Body of pancreas (tissue), 4 donors: ENCODE results near the gene MLLT6. TPM values are rescaled to one million over a fixed set of nuclear protein-coding genes. Genes with fewer than 3 reads are reported as not detected.

ENCODE experiments used
- ATAC-seq: fragments of 150-250 bp; one replicate; pipeline ENCODE4 v1.9.1; 2016
- DNase-seq, 4 donors: peaks; one replicate each; pipeline ENCODE4 v3.0.0-alpha.2; 2019
- H3K27ac ChIP-seq, 4 donors: fragments of 200-600 bp; sonication (generic); 1 replicate in 3 of 4; 2 replicates in 1 of 4; pipeline versions ENCODE4 v1.5.1 to v1.6.1; 2016 to 2019; ENCODE audit warnings: mild to moderate bottlenecking in 1 of 4, mixed read lengths in 1 of 4, moderate library complexity in 1 of 4
- H3K27me3 ChIP-seq, 2 donors: fragments of 200-600 bp; sonication (generic); one replicate each; pipeline ENCODE4 v1.6.0; 2016; ENCODE audit warnings: mild to moderate bottlenecking in 1 of 2
- H3K36me3 ChIP-seq, 2 donors: fragments of 200-600 bp; sonication (generic); replicated peaks in 1 of 2; 2 replicates each; pipeline ENCODE4 v1.5.1; 2016; ENCODE audit warnings: low read depth in 2 of 2; ENCODE audit not compliant: insufficient read depth in 1 of 2
- H3K4me1 ChIP-seq: fragments of 200-600 bp; sonication (generic); one replicate; pipeline ENCODE4 v1.6.0; 2016
- H3K4me3 ChIP-seq, 2 donors: fragments of 200-600 bp; sonication (generic); 1 replicate in 1 of 2; 2 replicates in 1 of 2; pipeline ENCODE4 v1.5.1; 2016 to 2019
- H3K9me3 ChIP-seq, 3 donors: fragments of 200-600 bp; sonication (generic); 1 replicate in 2 of 3; 2 replicates in 1 of 3; pipeline ENCODE4 v1.5.1; 2016
- POLR2A ChIP-seq, 3 donors: fragments of 450-650 bp; IDR thresholded peaks; one replicate each; pipeline ENCODE4 v1.6.1; 2016; ENCODE audit warnings: antibody characterized with exemption in 3 of 3, mild to moderate bottlenecking in 2 of 3
- WGBS, 2 donors: methylation state at CpG; one replicate each; pipeline ENCODE4 v1.1.5; 2017; 5-methylcytosine and 5-hydroxymethylcytosine counted together
- intact Hi-C: fragments of 100-400 bp; cut with DNase I; formaldehyde crosslinking; loops from one replicate; pipeline ENCODE4 v1.15.1; 2023
- total RNA-seq, 2 donors: library from RNA; depleted of rRNA; stranded (reverse); fragments of >200 nt; gene quantifications; one replicate each; pipeline ENCODE4 v1.1.0, GENCODE V29; 2016
- TF ChIP-seq, protein P1 (sequence below), 7 experiments: fragments of 450-650 bp in 4 of 7; fragments of 200-600 bp in 3 of 7; sonication (generic) in 3 of 7; IDR thresholded peaks; one replicate each; pipeline ENCODE4 v1.5.1; 2016 to 2019; ENCODE audit warnings: antibody characterized with exemption in 7 of 7

MLLT6 gene
- total RNA-seq, 2 donors from 2014 or later, result 90.8 to 121 TPM

GRCh38 chr17:38711792-38712571 is 6.9 kb downstream of the MLLT6 start:
- WGBS, 2 donors, result 52 to 56% methylated on average over 12 to 26 of the region's 26 CpGs
- no peak overlapping the region for H3K4me3 ChIP-seq
- DNase-seq (peak in 3 of 4 donors; percentile 44 to 79 (median 67)), ATAC-seq (peak; percentile 39)
- peaks cover 27% of the 10 kb centered on the region for H3K4me1 ChIP-seq
- H3K36me3 ChIP-seq, result peaks cover 0 to 18% of the 10 kb centered on the region in 2 donors
- intact Hi-C loops, result no loop called here
- no peaks in the 10 kb centered on the region for H3K27me3 ChIP-seq
- H3K9me3 ChIP-seq, result no peaks in the 10 kb centered on the region
- peak overlapping the region in 1 of 4 donors; percentile 12 for H3K27ac ChIP-seq
- TF ChIP-seq POLR2A (IDR thresholded peaks at IDR 0.05), result no peak
- TF ChIP-seq, protein P1, sequence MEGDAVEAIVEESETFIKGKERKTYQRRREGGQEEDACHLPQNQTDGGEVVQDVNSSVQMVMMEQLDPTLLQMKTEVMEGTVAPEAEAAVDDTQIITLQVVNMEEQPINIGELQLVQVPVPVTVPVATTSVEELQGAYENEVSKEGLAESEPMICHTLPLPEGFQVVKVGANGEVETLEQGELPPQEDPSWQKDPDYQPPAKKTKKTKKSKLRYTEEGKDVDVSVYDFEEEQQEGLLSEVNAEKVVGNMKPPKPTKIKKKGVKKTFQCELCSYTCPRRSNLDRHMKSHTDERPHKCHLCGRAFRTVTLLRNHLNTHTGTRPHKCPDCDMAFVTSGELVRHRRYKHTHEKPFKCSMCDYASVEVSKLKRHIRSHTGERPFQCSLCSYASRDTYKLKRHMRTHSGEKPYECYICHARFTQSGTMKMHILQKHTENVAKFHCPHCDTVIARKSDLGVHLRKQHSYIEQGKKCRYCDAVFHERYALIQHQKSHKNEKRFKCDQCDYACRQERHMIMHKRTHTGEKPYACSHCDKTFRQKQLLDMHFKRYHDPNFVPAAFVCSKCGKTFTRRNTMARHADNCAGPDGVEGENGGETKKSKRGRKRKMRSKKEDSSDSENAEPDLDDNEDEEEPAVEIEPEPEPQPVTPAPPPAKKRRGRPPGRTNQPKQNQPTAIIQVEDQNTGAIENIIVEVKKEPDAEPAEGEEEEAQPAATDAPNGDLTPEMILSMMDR (IDR thresholded peaks at IDR 0.05), result no peak

GRCh38 chr17:38712593-38712992 is 7.5 kb downstream of the MLLT6 start:
- peaks cover 0 to 18% of the 10 kb centered on the region in 2 donors for H3K36me3 ChIP-seq
- TF ChIP-seq, protein P1 (IDR thresholded peaks at IDR 0.05), result no peak
- no peak for TF ChIP-seq POLR2A (IDR thresholded peaks at IDR 0.05)
- no peak overlapping the region for H3K27ac ChIP-seq
- no peak for DNase-seq
- WGBS, 2 donors, result 91 to 97% methylated on average over 3 to 10 of the region's 10 CpGs
- ATAC-seq, result no peak
- intact Hi-C loops, result no loop called here
- no peak overlapping the region for H3K4me3 ChIP-seq
- H3K27me3 ChIP-seq, result no peaks in the 10 kb centered on the region
- H3K9me3 ChIP-seq, result no peaks in the 10 kb centered on the region
- H3K4me1 ChIP-seq, result peaks cover 21% of the 10 kb centered on the region

- no peaks in the 10 kb centered on the region for H3K27me3 ChIP-seq
- intact Hi-C loops, result no loop called here
- 83% methylated on average over 11 of the region's 11 CpGs for WGBS, 2 donors
- H3K4me3 ChIP-seq, result no peak overlapping the region
- no peak for DNase-seq
- H3K27ac ChIP-seq, result no peak overlapping the region
- no peak for TF ChIP-seq POLR2A (IDR thresholded peaks at IDR 0.05)
- TF ChIP-seq, protein P1 (IDR thresholded peaks at IDR 0.05), result no peak
- no peak for ATAC-seq
- no peaks in the 10 kb centered on the region for H3K9me3 ChIP-seq
- peaks cover 0 to 16% of the 10 kb centered on the region in 2 donors for H3K36me3 ChIP-seq
- H3K4me1 ChIP-seq, result peaks cover 26% of the 10 kb centered on the region
These were observed 8.5 kb downstream of the MLLT6 start for GRCh38 chr17:38713456-38714075.

DNA sequence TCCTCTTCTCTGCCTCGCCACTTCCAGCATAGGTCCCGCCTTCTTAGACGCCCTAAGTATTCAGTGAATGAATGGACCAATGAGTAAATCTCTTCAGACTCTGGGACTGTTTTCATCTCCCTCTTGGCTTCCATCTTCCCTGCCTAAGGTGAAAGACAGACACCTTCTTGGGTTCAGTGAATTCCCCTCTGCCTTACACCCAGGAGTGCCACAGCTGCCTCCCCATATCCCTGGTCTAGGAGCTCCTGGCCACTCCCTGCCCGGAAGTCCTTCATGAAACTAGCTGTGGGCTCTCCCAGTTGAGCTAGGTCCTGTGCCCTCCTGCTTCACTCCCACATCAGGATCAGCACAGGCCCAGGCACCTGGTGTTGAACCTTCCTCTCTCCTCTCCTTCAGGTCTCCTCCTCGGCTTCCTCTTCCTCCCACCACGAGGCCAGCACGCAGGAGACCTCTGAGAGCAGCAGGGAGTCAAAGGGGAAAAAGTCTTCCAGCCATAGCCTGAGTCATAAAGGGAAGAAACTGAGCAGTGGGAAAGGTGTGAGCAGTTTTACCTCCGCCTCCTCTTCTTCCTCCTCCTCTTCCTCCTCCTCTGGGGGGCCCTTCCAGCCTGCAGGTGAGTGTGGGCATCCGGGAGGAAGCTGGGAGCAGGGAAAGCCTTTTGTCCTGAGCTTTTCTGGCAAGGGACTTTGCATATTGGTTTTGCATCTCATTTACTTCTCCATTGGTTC is 10.3 kb downstream of the MLLT6 start:
- DNase-seq, result no peak
- Histone ChIP-seq H3K27ac (no peak overlapping the region), H3K4me3 (no peak overlapping the region), H3K27me3 (no peaks in the 10 kb centered on the region), H3K9me3 (no peaks in the 10 kb centered on the region), H3K36me3 (peaks cover 0 to 16% of the 10 kb centered on the region in 2 donors), H3K4me1 (peaks cover 30% of the 10 kb centered on the region)
- 89 to 92% methylated on average over 7 to 9 of the region's 9 CpGs for WGBS, 2 donors
- no peak for ATAC-seq
- TF ChIP-seq, protein P1 (IDR thresholded peaks at IDR 0.05), result no peak
- TF ChIP-seq POLR2A (IDR thresholded peaks at IDR 0.05), result no peak
- intact Hi-C loops, result no loop called here
